AG08396 (cell line): ENCODE data around the gene ZMYND8.
A peak's percentile ranks its signal among the peaks of the same experiment; 100 is the strongest.
"Not testable (repeated sequence)": the region's sequence is repeated elsewhere in the genome, so short reads cannot be mapped to it uniquely, and the experiment has no call there.

Source experiments
- DNase-seq: peaks from one replicate; pipeline ENCODE4 v3.0.0; 2012; ENCODE audit warnings: low spot score, mixed read lengths

Gene ZMYND8

GRCh38 chr20:47370850-47371782, 14.6 kb upstream of the ZMYND8 start:
- no peak for DNase-seq

- DNase-seq: no peak
These were observed 13.7 kb upstream of the ZMYND8 start for GRCh38 chr20:47370214-47370613.

DNA sequence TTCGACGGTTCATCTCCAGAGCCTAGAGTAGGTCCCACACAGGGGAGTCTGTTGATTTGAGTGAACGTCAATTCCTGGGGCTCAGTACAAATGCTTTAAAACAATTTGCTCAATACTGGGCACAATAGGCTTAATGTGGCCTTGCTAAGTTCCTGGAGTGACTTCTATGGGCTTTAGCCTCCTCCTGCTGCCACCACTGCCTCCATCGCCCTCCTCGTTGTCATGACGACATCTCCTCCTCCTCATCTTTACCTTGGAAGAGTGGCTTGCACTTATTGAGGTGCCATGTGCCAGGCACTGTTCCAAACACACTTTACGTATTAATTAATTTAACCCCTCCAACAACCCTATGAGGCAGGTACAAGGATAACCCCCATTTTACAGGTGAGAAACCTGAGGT, 11.8 kb upstream of the ZMYND8 start:
- DNase-seq: no peak

DNA sequence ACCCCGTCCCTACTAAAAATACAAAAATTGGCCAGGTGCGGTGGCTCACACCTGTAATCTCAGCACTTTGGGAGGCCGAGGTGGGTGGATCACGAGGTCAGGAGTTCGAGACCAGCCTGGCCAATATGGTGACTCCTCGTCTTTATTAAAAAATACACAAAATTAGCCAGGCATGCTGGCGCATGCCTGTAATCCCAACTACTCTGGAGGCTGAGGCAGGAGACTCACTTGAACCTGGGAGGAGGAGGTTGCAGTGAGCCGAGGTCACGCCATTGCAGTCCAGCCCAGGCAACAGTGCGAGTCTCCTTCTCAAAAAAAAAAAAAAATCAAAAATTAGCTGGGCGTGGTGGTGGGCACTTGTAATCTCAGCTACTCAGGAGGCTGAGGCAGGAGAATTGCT, 9.8 kb upstream of the ZMYND8 start:
- DNase-seq: not testable (repeated sequence)

- DNase-seq: no peak
These were observed 8.7 kb upstream of the ZMYND8 start for GRCh38 chr20:47365023-47365764.

GRCh38 chr20:47362361-47363219, 6.1 kb upstream of the ZMYND8 start:
- DNase-seq: no peak

GRCh38 chr20:47361057-47361915, 4.8 kb upstream of the ZMYND8 start:
- no peak for DNase-seq

- DNase-seq: peak; percentile 63
These were observed 4.0 kb upstream of the ZMYND8 start for GRCh38 chr20:47360297-47361056.

- no peak for DNase-seq
These were observed 3.2 kb upstream of the ZMYND8 start for GRCh38 chr20:47359530-47360296.

DNA sequence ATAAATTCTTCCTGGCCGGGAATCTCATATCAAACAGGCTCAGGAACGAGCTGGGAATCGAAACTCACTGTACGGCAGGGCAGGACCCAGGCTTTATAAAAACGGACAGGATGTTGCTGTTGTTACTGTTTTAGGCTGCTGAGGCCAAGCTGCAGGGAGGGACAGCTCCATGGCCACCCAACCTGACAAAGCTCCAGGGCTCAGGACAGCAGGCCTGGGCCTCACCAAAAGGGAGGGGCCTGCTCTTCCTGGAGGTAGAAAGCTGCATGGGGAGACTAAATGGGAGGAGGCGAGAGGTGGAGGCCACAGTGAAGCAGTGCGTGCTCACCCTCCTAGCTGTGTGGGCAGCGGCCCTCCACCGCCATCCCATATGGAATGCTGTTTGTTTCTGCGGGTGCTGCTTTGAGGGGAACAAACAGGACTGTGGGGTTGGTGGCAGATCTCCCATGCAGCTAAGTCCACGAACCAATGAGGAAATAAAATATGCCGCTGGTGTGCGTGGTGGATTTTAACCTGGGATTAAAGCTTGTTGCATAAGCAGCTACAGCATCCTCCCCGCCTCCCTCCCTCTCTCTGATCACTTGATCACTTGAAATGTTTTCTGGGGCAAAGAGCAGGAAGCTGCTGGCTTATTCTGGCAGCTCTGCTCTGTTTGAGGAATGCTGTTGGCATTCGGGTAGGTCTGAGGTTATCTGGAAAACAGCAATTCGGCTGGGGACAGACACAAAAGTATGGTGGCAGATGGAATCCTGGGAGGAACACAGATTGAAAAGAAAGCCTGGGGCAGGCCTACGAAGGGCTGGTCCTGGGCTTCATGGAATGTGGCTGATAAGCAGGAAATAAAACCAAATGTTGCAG, 2.4 kb upstream of the ZMYND8 start:
- peak; percentile 45 for DNase-seq

DNA sequence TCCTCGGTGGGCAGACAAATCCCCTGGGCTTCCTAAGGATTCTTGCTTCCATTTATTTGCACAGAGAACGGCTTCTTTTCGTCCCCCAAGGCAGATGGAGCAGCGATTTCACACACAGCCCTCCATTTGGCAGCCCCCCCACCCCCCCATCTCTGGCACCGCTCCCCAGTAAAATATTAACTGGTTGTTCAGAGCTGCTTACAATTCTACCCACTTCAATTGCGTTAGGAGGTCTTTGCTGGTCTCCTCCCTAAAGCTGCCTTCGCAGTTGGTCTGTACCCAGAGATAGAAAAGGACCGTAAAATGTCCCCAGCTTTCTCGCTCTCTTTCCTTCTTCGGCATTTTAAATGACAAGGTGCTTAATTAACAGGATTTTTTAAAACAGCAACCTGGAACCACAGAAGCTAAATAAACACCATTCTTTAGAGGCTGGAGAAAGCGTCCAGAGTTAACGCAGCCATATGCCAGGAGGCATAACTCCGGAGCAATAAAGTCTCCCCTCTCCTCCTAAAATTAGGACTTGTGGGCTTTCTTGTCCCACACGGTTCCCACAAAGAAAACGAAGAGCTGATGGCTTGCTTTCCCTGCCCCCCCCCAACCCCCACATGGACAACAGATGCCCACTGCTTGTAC, 1.7 kb upstream of the ZMYND8 start:
- DNase-seq: no peak

GRCh38 chr20:47357296-47358038, 968 bp upstream of the ZMYND8 start:
- peak; percentile 40 for DNase-seq

DNA sequence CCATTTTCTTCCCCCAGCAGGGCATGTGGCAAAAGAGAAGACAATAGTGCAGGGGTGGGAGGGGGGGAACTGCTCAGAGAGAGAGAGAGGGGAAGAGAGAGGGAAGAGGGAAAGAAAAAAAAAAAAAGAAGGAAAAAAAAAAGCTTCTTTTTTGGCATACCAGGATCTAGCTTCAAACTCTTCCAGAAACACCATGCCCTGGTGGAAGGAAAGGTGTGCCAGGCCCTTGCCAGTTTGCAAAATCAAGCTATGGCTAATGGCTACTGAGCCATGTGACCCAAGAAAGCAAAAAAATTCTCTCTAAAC, 326 bp downstream of the ZMYND8 start:
- DNase-seq: no peak

DNA sequence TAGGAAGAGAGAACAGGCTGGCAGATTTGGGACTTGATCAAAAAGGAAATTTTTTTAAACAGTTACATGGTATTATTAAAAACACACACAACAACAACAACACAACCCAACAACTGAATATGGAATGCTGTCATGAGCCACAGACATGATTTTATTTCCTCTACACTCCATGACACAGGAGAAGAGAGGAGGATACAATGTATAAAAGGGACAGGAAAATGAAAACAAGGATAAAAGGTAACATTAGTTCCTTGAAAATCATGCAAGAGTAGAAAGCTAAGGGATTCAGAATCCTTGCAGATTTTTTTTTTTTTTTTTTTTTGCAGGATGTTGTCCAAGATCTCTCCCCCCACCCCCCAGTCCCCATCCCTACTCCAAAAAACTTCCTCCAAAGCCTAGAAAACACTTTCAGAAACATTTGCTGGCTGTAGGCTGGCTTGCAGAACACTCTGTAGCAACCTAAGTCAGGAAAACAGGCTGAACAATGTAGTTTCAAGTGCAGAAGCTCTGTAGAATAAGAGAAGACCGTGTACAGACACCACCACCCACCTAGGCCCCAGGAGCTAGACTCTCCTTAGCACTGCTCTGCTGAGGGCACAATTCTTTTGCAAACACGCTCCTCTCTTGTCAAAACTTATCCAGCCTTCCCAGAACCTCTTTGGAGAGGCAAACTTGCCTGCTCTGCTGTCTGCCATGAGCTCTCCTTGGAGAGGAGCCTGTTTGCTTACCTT, 845 bp downstream of the ZMYND8 start:
- DNase-seq: no peak

DNA sequence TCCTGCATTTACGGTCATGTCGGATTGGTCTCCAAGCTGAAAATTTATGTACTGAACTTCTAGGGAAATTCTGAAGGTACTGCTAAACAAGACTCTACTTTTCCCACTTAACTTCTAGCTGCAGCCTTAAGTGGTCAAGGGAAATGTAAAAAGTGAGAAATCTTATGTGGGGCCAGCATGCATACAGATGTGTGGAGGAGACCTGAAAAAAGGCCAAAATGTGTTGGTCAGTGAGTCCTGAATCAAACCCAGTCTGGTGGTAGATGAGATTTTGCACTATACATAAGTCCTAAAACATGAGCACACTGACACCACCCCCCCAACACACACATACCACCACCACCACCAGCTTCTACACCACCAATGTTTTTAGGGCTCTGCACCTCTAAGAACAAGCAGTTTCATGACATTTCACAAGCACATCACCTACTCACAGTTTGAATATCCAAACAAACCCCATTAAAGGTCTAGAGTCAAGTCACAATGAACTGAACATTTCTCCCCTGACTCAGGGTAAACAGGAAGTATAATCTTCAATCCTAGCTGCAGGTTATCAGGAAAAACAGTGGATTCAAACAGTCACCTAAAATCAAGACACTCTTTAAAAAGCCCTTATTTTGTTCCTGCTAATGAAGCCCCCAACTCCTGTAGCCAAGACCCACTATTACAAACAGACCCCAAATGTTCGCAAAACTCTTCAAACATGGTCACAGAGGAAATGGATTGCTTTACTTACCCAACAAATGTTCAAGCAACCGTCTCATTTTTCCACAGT, 1.6 kb downstream of the ZMYND8 start:
- no peak for DNase-seq

DNA sequence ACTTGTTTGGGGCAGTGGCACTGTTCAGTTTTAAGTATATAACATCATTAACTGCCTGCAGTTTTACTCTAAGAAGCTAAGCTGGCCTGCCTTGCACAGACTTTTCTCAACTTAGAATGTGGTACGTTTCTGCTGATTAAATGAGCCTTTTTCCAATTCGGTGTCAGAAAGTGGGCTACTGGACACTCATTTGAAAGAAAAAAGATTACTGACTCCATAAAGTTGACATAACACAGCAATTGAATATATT, 2.1 kb downstream of the ZMYND8 start:
- DNase-seq: no peak
